Activated T-cell treated with anti-CD3 and anti-CD28 coated beads for 48 hours (primary cell): Measurements from ENCODE around the gene JPT2.

Source experiments
- DNase-seq: peaks from one replicate; pipeline ENCODE4 v3.0.0-alpha.2; 2020; ENCODE audit warnings: low read depth

JPT2 gene

DNA sequence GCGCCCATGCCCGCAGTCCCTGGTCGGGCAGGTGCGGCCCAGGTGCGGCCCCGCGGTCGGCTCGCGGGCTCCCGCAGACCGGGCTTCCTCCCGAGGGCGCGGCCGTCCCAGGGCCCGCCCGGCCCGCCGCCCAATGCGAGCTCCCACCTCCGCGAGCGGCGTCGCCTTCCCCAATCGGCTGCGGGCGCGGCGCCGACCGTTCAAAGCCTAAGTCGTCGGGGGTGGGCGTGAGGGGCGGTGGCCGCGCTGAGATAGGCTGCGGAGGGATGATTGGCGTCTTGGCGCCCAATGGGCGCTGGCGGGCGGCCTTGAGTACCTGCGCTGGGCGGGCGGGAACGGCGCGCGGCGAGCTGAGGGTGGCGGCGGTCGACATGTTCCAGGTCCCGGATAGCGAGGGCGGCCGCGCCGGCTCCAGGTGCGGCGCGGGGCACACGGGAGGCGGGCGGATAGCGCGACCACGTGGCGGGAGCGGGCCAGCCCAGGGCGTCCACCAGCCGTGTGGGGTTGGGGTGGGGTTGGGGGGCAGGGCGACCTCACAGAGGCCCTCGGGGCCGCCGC, at the start of gene JPT2:
Gene JPT2, plus strand, starts transcription at position 338 of the 558 bp plus-strand sequence. Its CDS starts 34 bp downstream, at position 372.
- DNase-seq: peak; percentile 97

DNA sequence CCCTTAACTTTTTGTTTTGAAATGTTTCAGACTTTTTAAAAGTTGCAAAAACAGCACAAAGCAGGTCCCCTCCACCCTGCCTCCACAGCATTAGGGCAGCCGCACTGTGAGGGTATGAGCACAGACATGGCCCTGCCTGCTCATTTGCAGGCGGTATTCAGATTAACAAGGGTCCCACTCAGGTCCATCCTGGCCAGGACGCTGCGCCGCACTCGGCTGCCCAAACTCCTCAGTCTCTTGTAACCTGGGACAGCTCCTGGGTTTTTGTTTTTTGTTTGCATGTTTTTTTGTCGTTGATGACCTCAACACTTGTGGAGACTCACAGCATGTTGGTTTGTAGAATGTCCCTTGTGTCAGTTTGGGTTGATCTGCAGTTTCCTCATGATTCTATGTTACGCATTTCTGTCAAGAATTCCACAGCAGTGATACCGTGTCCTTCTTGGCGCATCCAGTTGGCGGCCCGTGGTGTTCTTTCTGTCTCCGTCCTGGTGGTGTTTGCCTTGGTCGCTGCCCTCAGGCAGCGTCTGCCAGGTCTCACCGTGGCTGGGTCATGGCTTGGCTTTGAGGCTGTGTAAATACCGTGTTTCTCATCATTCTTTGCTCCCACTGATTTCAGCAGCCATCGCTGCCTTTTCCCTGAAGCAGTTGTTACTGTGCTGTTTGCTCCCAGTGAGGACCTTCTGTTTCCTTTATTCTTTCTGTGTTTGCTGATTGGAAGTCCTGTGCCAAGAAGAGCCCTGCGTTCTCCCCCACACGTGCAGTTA, 47.4 kb upstream of the JPT2 start:
- DNase-seq: no peak

- DNase-seq: no peak
These were observed 46.8 kb upstream of the JPT2 start for GRCh38 chr16:1631230-1631629.

DNA sequence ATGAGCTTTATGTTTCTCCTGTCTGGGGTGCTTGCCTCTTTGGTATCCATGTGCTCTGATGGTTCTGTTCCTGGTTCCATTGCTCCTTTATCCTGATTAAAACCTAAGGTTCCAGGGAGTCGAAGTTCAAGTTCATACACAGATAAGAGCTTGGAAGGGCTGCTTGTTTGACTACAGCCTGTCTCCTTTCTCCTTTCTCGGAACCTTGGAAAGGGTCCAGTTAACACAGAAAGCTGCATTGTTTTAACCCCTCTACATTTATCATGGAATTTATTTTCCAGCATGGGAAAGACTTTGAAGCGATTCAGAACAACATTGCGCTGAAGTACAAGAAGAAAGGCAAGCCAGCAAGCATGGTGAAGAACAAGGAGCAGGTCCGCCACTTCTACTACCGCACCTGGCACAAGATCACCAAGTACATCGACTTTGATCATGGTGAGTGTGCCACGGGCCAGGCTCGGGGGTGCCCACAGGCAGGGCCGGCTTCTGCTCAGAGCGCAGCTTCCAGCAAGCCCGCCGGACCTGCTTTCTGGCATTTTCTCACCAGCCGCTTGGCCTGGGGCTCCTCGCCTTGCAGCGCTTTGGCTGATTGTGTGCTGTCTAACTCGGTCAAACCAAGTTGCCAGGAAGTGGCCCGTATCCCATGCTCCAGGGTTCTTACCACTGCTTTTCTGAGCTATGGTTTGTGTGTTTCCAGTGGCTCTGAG, 46.0 kb upstream of the JPT2 start:
- no peak for DNase-seq

GRCh38 chr16:1632638-1632970, 45.5 kb upstream of the JPT2 start:
- DNase-seq: no peak

- no peak for DNase-seq
These were observed 44.8 kb upstream of the JPT2 start for GRCh38 chr16:1633310-1633709.

DNA sequence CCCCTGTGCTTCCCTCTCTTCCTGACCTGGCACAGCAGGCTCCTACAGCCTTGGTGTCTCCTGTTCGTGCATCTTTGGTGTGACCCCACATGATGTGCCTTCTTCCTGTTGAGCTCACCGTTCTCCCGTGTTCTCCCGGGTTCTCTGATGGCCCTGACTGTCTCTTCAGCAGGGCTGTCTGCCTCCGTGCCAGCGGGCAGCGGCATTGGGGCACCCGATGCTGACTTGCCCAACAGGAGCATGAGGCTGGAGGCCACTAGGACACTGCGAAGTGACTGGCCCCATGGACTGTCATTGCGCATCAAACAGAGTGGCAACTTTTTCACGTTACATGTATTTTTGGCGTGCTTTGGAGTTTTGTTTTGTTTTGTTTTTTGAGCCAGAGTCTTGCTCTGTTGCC, 43.5 kb upstream of the JPT2 start:
- no peak for DNase-seq

DNA sequence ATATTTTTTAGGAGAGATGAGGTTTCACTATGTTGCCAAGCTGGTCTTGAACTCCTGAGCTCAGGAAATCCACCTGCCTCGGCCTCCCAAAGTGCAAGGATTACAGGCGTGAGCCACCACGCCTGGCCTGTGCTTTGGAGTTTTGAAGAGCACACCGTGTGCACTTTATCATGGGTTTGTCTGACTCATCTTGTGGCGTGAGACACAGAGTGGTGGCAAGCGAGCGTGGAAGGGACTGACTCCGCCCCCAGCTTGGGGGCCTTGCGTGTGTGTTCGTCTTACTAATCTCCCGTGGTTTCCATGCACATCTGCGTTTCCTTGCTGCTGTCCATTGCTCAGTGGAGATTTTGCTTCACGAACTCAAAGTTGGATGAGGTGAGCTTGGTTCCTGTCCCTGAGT, 43.0 kb upstream of the JPT2 start:
- no peak for DNase-seq

GRCh38 chr16:1637526-1637925, 40.6 kb upstream of the JPT2 start:
- no peak for DNase-seq

DNA sequence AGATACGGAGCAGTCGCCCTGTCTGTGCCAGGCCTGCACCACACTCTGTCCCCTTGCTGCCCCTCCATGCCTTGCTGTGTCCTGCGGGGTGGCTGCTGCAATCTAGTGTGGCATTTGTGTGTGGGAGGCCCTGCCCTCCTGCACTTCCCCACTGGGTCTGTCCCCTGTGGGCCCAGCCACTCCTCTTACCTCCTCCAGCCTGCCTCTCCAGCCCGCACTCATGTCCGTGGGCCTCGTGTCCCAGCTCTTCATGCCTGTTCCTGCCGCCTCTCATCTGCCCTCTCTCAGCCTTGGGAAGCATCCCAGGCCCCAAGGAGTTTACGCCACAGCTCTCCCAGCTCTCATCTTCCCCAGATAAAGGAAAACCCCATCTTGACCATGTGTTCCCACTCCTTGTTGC, 39.3 kb upstream of the JPT2 start:
- no peak for DNase-seq

- no peak for DNase-seq
These were observed 38.8 kb upstream of the JPT2 start for GRCh38 chr16:1639282-1639681.

DNA sequence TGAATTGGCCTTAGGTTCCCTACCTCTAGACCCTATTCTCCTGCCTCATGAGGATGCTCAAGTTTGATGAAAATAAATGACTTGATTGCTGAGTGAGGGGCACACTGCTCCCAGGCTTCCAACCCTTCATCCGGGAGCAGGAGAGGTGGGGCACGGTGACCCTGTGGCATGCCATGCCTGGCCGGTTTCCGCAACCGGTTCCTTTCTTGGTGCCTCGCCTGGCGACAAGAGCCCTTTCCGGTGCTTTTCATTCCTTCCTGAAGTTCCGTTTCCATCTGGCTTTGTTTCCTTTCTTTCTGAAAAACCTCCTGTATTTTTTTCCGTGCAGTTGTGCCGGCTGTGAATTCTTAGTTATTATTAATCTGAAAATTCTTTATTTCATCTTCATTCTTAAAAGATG, 38.2 kb upstream of the JPT2 start:
- no peak for DNase-seq

- DNase-seq: no peak
These were observed 37.7 kb upstream of the JPT2 start for GRCh38 chr16:1640261-1640941.

- DNase-seq: no peak
These were observed 36.8 kb upstream of the JPT2 start for GRCh38 chr16:1641261-1641660.

GRCh38 chr16:1642148-1642547, 35.9 kb upstream of the JPT2 start:
- no peak for DNase-seq

DNA sequence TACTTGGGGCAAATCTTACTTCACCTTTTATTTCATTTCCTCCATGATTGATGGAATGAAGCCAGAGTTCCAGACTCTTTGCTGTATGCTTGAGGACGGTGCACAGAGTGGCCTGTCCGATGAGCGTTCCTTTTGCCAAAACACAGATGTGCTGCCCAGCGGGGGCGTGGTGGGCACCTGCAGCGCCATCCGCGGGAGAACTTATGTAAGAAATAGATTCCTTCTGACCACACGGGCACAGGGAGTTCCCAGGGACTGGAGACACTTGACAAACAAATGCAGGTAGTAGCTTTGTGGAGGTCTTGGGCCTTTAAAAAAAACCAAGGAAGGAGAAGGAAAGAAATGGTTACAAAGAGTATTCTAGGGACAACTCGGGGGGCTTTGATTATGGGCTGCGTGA, 35.3 kb upstream of the JPT2 start:
- DNase-seq: no peak

- no peak for DNase-seq
These were observed 34.6 kb upstream of the JPT2 start for GRCh38 chr16:1643521-1643920.

DNA sequence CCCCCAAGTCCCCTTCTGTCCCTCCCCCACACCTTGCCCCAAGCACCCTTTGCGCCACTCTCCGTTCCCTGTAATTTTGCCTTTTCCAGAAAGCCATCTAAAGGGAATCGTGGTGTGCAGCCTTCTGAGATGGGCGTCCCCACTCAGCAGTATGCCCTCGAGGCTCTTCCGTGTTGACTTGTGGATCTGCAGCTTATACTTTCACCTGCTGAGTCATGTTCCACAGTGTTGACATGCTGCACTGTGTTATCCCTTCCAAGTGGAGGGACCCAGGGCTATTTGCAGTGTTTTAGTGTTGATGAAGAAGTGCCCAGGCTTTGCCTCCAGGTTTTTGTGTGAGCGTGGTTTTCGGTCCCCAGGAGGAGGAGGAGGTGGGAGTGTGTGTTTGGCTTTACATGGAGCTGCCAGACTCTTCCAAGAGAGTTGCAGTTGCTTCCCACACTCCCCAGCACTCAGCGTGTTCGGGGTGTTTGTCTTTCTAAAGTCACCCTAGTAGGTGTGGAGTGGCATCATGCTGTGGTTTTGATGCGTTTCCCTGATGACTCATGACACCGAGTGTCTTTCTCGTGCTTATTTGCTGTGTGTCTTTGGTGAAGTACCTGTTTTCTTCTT, 32.1 kb upstream of the JPT2 start:
- no peak for DNase-seq

DNA sequence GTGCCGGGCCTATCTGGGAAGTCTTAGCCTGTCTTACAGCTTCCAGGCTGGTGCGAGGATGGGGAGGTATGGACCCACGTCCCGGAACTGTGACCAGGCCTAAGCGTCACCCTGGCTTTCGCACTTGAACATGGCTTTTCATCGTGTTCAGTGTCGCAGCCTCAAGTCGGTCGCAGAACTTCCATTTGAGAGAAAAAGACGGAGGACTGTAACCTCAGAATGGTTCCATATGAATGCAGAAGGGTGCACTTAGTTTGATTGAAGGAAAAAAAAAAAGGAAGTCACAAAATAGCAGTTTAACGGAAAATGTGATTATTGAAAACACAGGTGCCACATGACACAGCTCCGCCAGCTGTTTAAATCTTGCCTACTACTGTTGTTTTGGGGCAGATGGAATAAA, 30.2 kb upstream of the JPT2 start:
- DNase-seq: no peak

DNA sequence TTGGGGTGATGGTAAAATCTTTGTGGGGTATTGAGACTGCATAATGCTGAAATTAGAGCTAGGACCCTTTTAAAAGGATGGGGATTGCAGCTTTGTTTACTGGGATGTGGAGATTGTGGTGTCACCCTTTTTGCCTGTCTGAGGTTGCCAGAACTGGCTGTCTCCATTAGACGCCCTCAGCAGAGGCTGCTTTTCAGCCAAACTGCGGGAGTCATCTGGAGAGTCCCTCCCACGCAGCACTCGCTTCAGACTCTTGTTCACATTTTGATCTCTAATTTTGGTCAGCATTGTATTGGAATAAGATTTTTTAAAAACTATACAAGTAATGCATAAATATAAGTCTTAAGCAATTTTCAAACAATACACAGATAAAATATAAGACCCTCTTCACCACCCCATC, 27.9 kb upstream of the JPT2 start:
- DNase-seq: no peak

GRCh38 chr16:1651094-1651973, 26.7 kb upstream of the JPT2 start:
- DNase-seq: no peak

DNA sequence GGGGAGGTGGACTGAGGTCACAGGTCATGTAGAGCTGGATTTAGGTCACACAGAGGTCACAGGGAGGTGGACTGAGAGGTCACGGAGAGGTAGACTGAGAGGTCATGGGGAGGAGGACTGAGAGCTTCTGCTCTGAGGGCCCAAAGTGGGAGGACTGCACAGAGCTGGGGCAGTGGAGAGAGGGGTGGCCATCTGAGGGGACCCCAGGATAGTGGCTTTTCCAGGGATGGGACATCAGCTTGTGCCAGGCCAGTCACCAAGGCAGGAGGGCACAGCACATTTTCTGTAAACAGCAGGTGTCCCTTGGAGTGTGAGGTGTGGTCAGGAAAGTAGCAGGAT, 26.1 kb upstream of the JPT2 start:
- no peak for DNase-seq
